HG03175 (cell line): ENCODE measurements around the gene CCHCR1.
"Not testable (repeated sequence)": the region's sequence is repeated elsewhere in the genome, so short reads cannot be mapped to it uniquely, and the experiment has no call there.

ENCODE experiments used
- ATAC-seq: cut with Tn5 transposase; IDR thresholded peaks from one replicate; pipeline ENCODE4 v1.9.1; 2021; ENCODE audit warnings: mild to moderate bottlenecking, moderate library complexity; ENCODE audit not compliant: unreplicated experiment

Gene CCHCR1

GRCh38 chr6:31183287-31183686 lies 25.7 kb upstream of the CCHCR1 start:
- not testable (repeated sequence) for ATAC-seq

DNA sequence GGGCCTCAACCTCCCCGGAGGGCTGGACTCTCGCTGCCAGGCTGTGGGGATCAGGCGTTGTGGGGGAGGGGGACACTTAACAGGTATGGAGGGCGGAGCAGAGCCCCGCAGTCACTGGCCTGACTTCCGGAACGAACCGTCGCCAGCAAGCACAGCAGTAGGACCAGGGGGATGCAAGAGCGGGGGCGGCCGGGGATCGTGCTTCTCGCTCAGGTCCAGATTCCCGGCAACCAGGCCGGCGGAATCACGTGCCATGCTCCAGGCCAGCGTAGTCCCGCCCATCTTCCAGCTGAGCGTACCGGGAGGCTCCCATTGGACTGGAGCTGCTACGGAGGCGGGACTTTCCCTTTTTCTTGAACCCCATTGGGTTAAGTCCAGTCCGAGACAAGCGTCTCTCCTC lies 22.9 kb upstream of the CCHCR1 start:
- ATAC-seq, result peak; percentile 72

DNA sequence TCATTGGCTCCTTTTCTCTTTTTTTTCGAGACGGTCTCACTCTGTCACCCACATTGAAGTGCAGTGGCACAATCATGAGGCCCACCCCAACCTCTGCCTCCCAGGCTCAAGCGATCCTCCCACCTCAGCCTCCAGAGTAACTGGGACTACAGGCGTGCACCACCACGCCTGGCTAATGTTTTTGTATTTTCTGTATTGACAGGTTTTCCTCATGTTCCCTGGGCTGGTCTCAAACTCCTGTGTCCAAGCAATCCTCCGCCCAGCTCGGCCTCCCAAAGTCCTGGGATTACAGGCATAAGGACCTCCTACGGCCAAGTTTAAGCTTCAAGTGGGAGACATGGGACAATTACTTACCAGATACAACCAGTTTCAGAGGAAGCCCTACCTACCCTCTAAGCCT lies 22.3 kb upstream of the CCHCR1 start:
- no peak for ATAC-seq

DNA sequence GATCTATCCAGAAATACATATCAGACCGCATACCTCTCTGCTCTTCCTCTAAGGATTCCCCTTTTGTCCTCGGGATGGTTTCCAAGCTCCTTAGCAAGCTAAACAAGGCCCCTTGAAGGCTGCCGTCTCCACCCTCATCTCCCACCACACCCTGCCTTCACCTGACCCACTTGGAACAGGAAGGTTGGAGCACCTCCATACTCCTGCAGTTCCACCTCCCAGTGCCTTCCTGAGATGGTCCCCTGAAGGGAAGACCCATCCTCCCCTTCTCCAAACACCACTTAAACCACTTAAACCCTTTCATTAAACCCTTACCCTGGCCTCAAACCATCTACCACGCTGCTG lies 21.4 kb upstream of the CCHCR1 start:
- ATAC-seq, result no peak

- ATAC-seq, result no peak
Observed at GRCh38 chr6:31178143-31179041, 20.8 kb upstream of the CCHCR1 start.

DNA sequence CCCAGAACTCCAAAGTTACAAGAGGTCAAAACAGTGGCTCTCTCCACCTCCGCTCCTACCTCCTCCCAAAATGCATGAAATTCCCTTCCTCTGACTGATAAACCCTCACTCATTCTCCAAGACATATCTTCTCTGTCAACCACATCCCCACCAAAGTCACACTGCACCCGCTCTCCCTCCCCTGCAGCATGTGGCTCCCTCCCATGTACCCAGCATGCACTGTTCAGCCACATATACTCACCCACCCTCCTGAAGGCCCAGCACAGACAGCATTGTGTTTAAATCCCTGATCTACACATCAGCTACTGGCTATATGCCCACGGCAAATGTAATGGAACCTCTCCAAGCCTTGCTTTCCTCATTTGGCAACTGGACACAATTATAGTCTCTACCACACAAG lies 18.4 kb upstream of the CCHCR1 start:
- ATAC-seq, result no peak

DNA sequence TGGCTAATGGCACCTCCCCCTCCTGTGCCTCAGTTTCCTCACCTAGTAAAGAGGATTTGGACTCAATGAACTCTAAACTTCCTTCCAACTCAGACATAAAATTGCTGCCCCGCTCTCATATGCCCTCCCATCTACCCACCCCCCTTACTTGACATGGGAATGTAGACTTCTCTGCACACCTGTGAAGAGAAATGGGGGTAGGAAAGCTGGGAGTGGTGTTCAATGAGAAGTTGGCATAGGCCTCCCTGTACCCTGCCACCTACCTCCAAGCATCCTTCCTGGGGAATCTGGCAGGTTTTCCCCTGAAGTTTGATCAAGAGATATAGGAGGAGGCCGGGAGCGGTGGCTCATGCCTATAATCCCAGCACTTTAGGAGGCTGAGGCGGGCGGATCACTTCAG lies 16.8 kb upstream of the CCHCR1 start:
- no peak for ATAC-seq

DNA sequence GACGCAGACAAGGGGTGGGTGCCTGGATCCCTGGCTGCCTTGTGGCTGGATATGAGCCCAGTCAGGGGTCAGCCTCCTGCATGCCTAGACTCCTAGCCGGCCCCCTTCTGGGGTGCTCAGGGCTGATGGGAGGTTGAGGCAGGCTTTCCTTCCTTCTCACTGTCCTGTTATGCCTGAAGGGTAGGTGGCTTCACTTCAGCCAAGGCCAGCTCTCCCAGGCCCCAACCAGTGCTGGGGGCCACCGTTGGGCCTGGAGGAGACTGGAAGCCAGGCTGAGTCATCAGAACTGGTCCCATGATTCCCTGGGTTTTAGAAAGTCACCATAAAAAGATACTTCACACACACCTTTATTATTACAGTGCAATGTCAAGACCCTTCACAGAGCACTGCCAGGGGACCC lies 15.8 kb upstream of the CCHCR1 start:
- ATAC-seq, result no peak

DNA sequence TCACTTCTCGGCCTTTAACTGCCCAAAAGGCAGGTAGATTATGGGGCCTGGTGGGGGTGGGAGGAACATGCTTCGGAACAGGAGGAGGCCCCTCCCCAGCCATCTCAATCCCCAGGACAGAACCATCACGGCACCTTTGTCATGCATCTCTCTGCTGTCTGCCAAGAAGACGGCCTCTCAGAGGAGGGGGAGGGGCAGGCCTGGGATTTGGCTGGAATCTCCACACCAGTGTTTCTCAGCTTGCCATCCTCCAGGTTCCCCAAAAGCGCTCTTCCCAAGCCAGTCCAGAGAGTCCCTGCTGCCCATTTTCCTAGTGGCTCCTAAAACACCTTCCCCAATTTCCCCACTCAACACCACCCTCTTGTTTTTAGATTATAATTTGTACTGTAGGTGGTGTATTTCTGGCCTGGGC lies 15.4 kb upstream of the CCHCR1 start:
- no peak for ATAC-seq

DNA sequence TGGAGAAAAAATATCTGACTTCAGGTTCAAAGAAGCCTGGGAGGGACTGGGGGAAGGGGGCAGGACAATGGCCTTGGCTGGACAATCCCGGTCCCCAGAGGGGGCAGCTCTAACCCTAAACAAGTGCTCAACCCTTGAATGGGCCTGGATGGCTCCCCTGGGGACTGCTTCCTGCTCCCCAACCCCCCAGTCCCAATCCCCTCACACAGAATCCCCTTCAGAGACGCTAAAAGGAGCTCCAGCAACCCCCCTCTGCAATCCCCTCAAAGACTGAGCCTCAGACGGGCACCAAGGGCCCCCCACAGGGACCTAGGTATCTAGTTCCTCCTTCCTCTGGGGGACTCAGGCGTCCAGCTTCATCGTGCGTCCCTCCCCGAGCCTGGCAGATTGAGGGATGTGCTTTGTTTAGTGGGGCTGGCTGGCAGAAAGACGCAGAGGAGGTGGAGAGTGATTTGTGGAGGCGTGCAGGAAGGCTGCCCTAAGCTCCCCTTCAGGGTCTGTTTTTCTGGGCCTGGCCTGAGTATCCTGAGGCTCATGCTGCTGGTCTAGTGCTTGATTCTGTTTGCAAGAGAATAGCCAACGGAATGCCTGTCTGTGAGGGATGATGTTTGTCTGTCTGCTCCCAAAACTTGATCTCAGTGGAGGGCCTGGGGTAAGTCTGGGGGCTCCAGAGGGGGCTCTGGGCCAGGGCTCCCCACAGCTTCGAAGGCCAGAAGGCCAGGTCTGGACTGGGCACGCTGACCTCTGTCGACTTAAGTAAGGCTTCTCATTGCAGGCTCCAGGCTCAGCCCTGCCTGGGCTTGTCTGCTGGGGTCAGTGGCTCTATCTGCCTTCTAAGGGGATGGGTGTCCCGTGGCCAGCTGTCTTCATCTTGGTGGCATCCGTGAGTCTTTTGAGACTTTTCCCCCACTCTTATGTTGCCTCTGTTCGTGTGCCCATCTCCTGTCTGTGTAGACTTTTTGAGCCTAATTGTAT lies 14.6 kb upstream of the CCHCR1 start:
- no peak for ATAC-seq

GRCh38 chr6:31170987-31171671 lies 13.5 kb upstream of the CCHCR1 start:
- no peak for ATAC-seq

DNA sequence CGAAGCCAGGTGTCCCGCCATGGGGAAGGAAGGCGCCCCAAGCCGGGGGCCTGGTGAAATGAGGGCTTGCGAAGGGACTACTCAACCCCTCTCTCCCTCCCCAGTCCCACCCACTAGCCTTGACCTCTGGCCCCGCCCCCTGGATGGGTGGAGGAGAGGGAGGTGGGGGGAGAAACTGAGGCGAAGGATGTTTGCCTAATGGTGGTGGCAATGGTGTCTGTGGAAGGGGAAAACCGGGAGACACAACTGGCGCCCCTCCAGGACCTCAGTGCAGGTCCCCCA lies 12.9 kb upstream of the CCHCR1 start, which contains the start of gene POU5F1:
Gene POU5F1, minus strand, starts transcription at position 83 of the 282 bp plus-strand sequence. Its CDS starts 62 bp downstream, at position 21.
- no peak for ATAC-seq

DNA sequence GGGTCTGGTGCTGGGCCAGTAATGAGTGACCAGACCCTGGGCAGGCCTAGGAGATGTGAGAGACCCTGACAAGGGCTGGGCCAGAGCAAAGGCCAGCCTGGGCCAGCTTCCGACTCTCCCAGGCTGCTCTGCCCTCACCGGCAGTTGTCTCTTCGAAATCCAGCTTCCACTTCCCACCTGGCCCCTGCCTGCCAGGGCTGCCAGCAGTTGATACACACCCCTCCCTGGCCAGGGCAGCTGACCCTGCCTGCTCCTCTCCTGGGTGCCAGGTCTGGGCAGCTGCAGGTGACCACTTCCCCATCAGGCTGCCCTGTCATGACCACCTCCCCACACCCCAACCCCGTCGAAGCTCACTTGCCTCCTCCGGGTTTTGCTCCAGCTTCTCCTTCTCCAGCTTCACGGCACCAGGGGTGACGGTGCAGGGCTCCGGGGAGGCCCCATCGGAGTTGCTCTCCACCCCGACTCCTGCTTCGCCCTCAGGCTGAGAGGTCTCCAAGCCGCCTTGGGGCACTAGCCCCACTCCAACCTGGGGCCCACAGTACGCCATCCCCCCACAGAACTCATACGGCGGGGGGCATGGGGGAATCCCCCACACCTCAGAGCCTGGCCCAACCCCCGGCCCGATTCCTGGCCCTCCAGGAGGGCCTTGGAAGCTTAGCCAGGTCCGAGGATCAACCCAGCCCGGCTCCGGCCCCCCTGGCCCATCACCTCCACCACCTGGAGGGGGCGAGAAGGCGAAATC lies 12.4 kb upstream of the CCHCR1 start:
- not testable (repeated sequence) for ATAC-seq

DNA sequence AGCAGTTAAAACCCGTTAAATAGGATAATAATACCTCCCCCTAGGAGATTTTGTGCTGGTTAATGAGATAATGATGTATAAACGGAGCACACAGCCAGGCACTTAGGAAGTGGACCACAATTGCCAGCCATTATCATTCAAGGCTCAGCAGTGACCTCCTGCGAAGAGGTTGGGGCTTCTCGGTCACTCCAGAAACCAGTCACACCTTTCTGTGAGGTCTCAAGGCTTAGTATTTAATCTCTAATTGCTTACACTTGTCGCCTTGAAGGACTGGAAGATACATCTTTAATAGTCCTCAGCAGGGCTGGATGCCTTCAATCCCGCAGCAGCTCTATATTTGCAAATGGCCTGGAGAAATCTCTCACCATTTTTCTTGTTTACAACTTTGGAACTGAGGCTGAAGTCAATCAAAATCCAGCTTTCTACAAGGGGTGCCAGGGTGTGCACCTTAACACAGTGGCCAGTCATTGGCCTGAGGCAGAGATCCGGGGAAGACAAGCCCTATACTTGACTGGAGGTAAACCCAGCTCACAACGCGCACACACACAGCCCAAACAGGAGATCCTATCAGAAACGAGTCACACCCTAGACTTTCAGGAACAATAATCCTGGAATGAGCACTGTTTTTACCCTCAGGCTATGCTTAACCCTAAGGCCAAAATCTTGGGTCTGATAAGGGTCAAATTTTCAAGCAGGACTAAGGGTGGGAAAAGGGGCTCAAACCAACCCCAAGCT lies 11.7 kb upstream of the CCHCR1 start:
- no peak for ATAC-seq

DNA sequence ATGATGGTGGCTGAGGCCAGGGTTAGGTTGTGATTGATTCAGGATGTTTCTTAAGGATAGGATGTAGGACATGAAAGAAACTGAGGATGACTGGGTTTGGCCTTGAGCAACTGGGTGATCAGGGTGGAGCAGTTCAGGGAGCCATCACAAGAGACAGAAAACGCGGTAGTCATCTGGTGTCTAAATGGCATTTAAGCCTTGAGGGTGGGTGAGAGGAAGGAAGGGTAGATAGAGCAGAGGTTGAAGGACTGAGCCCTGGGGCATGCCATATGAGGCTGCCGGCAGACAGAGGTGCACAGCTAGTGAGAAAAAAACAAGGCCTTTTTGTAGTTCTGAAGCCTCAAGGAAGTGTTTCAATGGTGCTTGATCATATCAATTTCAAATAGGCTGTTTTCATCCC lies 11.0 kb upstream of the CCHCR1 start:
- ATAC-seq, result no peak

GRCh38 chr6:31165986-31166385 lies 8.4 kb upstream of the CCHCR1 start:
- no peak for ATAC-seq

DNA sequence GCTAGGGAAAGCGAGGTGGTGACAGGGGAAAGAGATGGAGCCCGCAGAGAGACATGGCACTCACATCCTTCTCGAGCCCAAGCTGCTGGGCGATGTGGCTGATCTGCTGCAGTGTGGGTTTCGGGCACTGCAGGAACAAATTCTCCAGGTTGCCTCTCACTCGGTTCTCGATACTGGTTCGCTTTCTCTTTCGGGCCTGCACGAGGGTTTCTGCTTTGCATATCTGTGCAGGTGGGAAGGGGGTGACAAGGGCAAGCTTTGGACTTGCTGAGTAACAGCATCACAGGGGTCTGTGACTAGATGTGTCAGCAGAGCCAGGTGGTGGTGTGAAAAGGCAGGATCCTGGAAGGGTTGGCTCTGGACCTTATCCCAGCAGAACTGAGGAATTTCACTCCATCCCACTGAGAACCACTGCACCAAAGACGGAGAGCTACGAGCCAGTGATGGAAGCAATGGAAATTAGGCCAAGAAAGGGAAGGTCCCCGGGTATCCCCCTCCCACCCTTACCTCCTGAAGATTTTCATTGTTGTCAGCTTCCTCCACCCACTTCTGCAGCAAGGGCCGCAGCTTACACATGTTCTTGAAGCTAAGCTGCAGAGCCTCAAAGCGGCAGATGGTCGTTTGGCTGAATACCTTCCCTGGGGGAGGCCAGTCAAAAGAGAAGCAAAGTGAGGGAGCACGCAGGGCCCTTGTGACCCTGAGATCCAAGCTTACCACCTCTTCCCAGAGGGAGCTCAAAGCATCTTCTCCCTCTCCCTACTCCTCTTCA lies 7.6 kb upstream of the CCHCR1 start:
- peak; percentile 73 for ATAC-seq

DNA sequence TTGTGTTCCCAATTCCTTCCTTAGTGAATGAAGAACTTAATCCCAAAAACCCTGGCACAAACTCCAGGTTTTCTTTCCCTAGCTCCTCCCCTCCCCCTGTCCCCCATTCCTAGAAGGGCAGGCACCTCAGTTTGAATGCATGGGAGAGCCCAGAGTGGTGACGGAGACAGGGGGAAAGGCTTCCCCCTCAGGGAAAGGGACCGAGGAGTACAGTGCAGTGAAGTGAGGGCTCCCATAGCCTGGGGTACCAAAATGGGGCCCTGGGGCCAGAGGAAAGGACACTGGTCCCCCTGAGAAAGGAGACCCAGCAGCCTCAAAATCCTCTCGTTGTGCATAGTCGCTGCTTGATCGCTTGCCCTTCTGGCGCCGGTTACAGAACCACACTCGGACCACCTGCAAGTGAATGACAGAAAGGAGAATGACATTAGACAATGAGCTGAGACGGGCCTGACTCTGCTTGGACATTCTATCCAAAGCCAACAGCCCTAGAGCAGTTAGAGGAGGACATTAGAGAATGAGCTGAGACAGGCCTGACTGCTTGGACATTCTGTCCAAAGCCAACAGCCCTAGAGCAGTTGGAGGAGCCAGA lies 7.0 kb upstream of the CCHCR1 start:
- not testable (repeated sequence) for ATAC-seq

DNA sequence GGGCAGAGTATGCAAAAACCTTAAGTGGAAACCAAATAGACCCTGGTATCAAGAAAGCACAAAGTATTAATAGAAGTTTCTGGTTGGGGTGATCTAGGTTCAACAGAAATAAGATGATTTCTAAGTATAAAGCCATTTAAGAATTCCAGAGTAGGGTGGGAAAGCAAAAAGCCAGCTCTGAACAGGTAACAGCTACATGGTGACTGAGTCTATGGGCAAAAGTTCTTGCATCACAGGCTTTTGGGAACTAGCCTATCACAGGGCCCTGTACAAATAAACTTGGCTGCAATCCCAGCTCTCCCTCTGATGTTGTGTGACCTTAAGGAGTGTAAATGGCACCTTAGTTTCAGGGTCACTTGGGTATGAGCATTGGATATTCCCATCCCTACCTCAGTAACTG lies 6.3 kb upstream of the CCHCR1 start:
- ATAC-seq, result no peak
